DOHH2 (cell line): ENCODE data around the gene VPS72.

Experiments
- CTCF ChIP-seq: fragments of 200-600 bp; sonication (generic); IDR thresholded peaks from one replicate; pipeline ENCODE4 v1.5.1; 2014; ENCODE audit warnings: antibody characterized with exemption, mild to moderate bottlenecking, low read depth, low read length; ENCODE audit not compliant: poor library complexity, severe bottlenecking
- EZH2phosphoT487 ChIP-seq: fragments of 200-600 bp; sonication (generic); IDR thresholded peaks from 2 replicates; pipeline ENCODE4 v1.6.1; 2017; ENCODE audit warnings: borderline replicate concordance, mild to moderate bottlenecking, antibody characterized with exemption, low read length, moderate library complexity, mixed read lengths

GRCh38 chr1:151199873-151200581, 10.0 kb upstream of the VPS72 start:
- no peak for TF ChIP-seq CTCF
- TF ChIP-seq EZH2phosphoT487 = no peak
